ENCODE measurements around the gene MTX3. TPM values are rescaled to one million over a fixed set of nuclear protein-coding genes. Genes with fewer than 3 reads are reported as not detected.

Gene MTX3
- total and polyA plus RNA-seq, 10 of the 15 experiments (the other 5 are each of a cell fraction or from before 2014, with no cell fraction given) = 1.8 to 18.9 (median 9.3) TPM

- Histone ChIP-seq H3K9me3 (replicated peaks; ENCODE audit: control insufficient read depth, insufficient read depth, low read length) (no peaks in the 10 kb centered on the region), H3K4me1 (ENCODE audit: control insufficient read depth, insufficient read depth, low read length) (no peaks in the 10 kb centered on the region), H2AFZ (ENCODE audit: control insufficient read depth, low read depth, low read length) (no peak overlapping the region), H3K36me3 (ENCODE audit: control insufficient read depth in 2 of 2, insufficient read depth in 2 of 2, low read length in 1 of 2) (peaks cover 0 to 4% of the 10 kb centered on the region in 2 experiments; a peak in 2 of 4 replicates), H3K27ac (ENCODE audit: control insufficient read depth, insufficient read depth) (no peak overlapping the region), H3K27me3 (replicated peaks in 1 of 2; ENCODE audit: control insufficient read depth in 2 of 2, insufficient read depth in 2 of 2, low read length in 1 of 2) (no peaks in the 10 kb centered on the region), H3K79me2 (ENCODE audit: control insufficient read depth, insufficient read depth, low read length) (no peaks in the 10 kb centered on the region), H4K20me1 (ENCODE audit: control insufficient read depth, insufficient read depth) (no peaks in the 10 kb centered on the region), H3K4me2 (ENCODE audit: control insufficient read depth, insufficient read depth) (no peak overlapping the region), H3K9ac (ENCODE audit: control insufficient read depth, insufficient read depth, low read length) (no peak overlapping the region), H3K4me3 (no peak overlapping the region)
- 98% methylated on average over 2 of the region's 2 CpGs for WGBS (ENCODE audit: insufficient coverage, insufficient replicate concordance, low lambda C conversion rate, missing lambda C conversion rate)
- ChIA-PET RAD21 (ENCODE audit: unreplicated experiment) (no interaction called here), CTCF (interaction anchor here (0.5 to 0.9 kb wide), 3 partner anchors 15 to 146 kb away, joined by 3 read pairs; no protein-coding TSS in a partner anchor), SMC1A (ENCODE audit: uncharacterized antibody, unreplicated experiment) (interaction anchor here (0.9 to 1.7 kb wide), 2 partner anchors 34 to 141 kb away, joined by 4 to 6 read pairs; no protein-coding TSS in a partner anchor), POLR2A (interaction anchor here (0.6 kb wide), 1 partner anchor 599 kb away, joined by 5 read pairs; no protein-coding TSS in a partner anchor)
- in situ Hi-C loops (cut with MboI) = no loop called here
- intact Hi-C loops (cut with micrococcal nuclease; ENCODE audit: unreplicated experiment) = no loop called here
- DNase-seq (ENCODE audit: low read depth, low spot score) (no peak), ATAC-seq (no peak), FAIRE-seq (no peak)
- TF ChIP-seq SMC3 (IDR thresholded peaks at IDR 0.05; ENCODE audit: borderline replicate concordance, low read length) (no peak), IKZF2 (IDR thresholded peaks at IDR 0.05) (no peak), ZBED1 (IDR thresholded peaks at IDR 0.05; ENCODE audit: borderline replicate concordance) (no peak), EP300 (IDR thresholded peaks at IDR 0.05; ENCODE audit: borderline replicate concordance in 1 of 2, control insufficient read depth in 1 of 2, low read depth in 2 of 2, low read length in 2 of 2) (no peak), NFYA (IDR thresholded peaks at IDR 0.05; ENCODE audit: borderline replicate concordance, low read depth, low read length) (no peak), PAX8 (IDR thresholded peaks at IDR 0.05) (no peak), PAX5 (IDR thresholded peaks at IDR 0.05; ENCODE audit: borderline replicate concordance, low read depth, low read length) (no peak), CUX1 (IDR thresholded peaks at IDR 0.05; ENCODE audit: insufficient replicate concordance, low read depth, low read length) (no peak), SIX5 (IDR thresholded peaks at IDR 0.05; ENCODE audit: low read depth, low read length, severe bottlenecking) (no peak)
- no TSS peak for BruUV-seq (replicated peaks)
These were observed 16.2 kb downstream of the MTX3 start for GRCh38 chr5:79974886-79975285.

All from GM12878 (cell line).